Liver (tissue), 9 donors: ENCODE results near the gene RASEF. TPM values are rescaled to one million over a fixed set of nuclear protein-coding genes. Genes with fewer than 3 reads are reported as not detected.

Source experiments
- DNase-seq: peaks from one replicate; pipeline ENCODE4 v3.0.0-alpha.2; 2017; ENCODE audit warnings: low spot score
- H3K27ac ChIP-seq, 2 donors: one replicate each; pipeline ENCODE4 v1.7.0; 2013; ENCODE audit warnings: inconsistent platforms in 2 of 2, low read length in 2 of 2, control low read depth in 1 of 2, low read depth in 1 of 2, mild to moderate bottlenecking in 1 of 2
- H3K27me3 ChIP-seq, 4 donors: one replicate each; pipeline versions ENCODE4 v1.6.1 to v1.7.0; 2013; ENCODE audit warnings: low read length in 3 of 4, inconsistent platforms in 1 of 4, mild to moderate bottlenecking in 1 of 4, moderate library complexity in 1 of 4; ENCODE audit not compliant: control insufficient read depth in 4 of 4, insufficient read depth in 4 of 4
- H3K36me3 ChIP-seq, 4 donors: one replicate each; pipeline versions ENCODE4 v1.6.1 to v1.7.0; 2013; ENCODE audit warnings: low read length in 3 of 4, mild to moderate bottlenecking in 3 of 4, low read depth in 1 of 4, moderate library complexity in 1 of 4; ENCODE audit not compliant: control insufficient read depth in 4 of 4, insufficient read depth in 3 of 4
- H3K4me1 ChIP-seq, 4 donors: one replicate each; pipeline versions ENCODE4 v1.6.1 to v1.7.0; 2013; ENCODE audit warnings: low read length in 3 of 4, mild to moderate bottlenecking in 3 of 4, moderate library complexity in 1 of 4; ENCODE audit not compliant: control insufficient read depth in 4 of 4, insufficient read depth in 4 of 4
- H3K4me3 ChIP-seq, 3 donors: one replicate each; pipeline versions ENCODE4 v1.6.1 to v1.7.0; 2013; ENCODE audit warnings: low read length in 3 of 3, control low read depth in 1 of 3, low read depth in 1 of 3, mild to moderate bottlenecking in 1 of 3
- H3K9ac ChIP-seq, 2 donors: one replicate each; pipeline ENCODE4 v1.7.0; 2013; ENCODE audit warnings: low read length in 2 of 2, mild to moderate bottlenecking in 2 of 2, moderate library complexity in 2 of 2, control low read depth in 1 of 2, low read depth in 1 of 2
- H3K9me3 ChIP-seq, 4 donors: one replicate each; pipeline versions ENCODE4 v1.6.1 to v1.7.0; 2013; ENCODE audit warnings: low read length in 3 of 4; ENCODE audit not compliant: control insufficient read depth in 4 of 4
- CTCF ChIP-seq: fragments of 150-350 bp; IDR thresholded peaks from 2 replicates; pipeline ENCODE4 v1.5.1; 2017; ENCODE audit warnings: improper control_type of control experiment, low read depth, low read length; ENCODE audit not compliant: missing input control
- EGR1 ChIP-seq, 2 donors: IDR thresholded peaks; 2 replicates each; pipeline ENCODE4 v1.6.1; 2016 to 2018; ENCODE audit warnings: antibody characterized with exemption in 2 of 2, low read depth in 2 of 2
- FOXA1 ChIP-seq: IDR thresholded peaks from 2 replicates; pipeline ENCODE4 v1.6.1; 2016; ENCODE audit warnings: antibody characterized with exemption
- FOXA2 ChIP-seq: IDR thresholded peaks from 2 replicates; pipeline ENCODE4 v1.6.1; 2016; ENCODE audit warnings: antibody characterized with exemption
- GABPA ChIP-seq, 2 donors: IDR thresholded peaks in 1 of 2; conservative IDR thresholded peaks in 1 of 2; 2 replicates each; pipeline ENCODE4 v1.6.1; 2016; ENCODE audit warnings: antibody characterized with exemption in 2 of 2, mild to moderate bottlenecking in 1 of 2, moderate library complexity in 1 of 2
- HNF4A ChIP-seq, 2 donors: conservative IDR thresholded peaks; 2 replicates each; pipeline ENCODE4 v1.6.1; 2016; ENCODE audit warnings: antibody characterized with exemption in 2 of 2, mild to moderate bottlenecking in 2 of 2
- HNF4G ChIP-seq: IDR thresholded peaks from 2 replicates; pipeline ENCODE4 v1.6.1; 2016; ENCODE audit warnings: antibody characterized with exemption
- JUND ChIP-seq, 2 donors: IDR thresholded peaks; 2 replicates each; pipeline ENCODE4 v1.6.1; 2016; ENCODE audit warnings: antibody characterized with exemption in 2 of 2
- NR2F2 ChIP-seq: IDR thresholded peaks from 2 replicates; pipeline ENCODE4 v1.6.1; 2016; ENCODE audit warnings: antibody characterized with exemption
- RAD21 ChIP-seq, 2 donors: IDR thresholded peaks; 2 replicates each; pipeline ENCODE4 v1.6.1; 2016; ENCODE audit warnings: antibody characterized with exemption in 2 of 2, mild to moderate bottlenecking in 2 of 2
- RXRA ChIP-seq, 2 donors: IDR thresholded peaks; 2 replicates each; pipeline ENCODE4 v1.6.1; 2017 to 2018; ENCODE audit warnings: antibody characterized with exemption in 2 of 2, mild to moderate bottlenecking in 1 of 2
- SP1 ChIP-seq: IDR thresholded peaks from 2 replicates; pipeline ENCODE4 v1.6.1; 2018; ENCODE audit warnings: antibody characterized with exemption, mild to moderate bottlenecking
- TAF1 ChIP-seq: conservative IDR thresholded peaks from 2 replicates; pipeline ENCODE4 v1.6.1; 2016; ENCODE audit warnings: antibody characterized with exemption, mild to moderate bottlenecking
- YY1 ChIP-seq: IDR thresholded peaks from 2 replicates; pipeline ENCODE4 v1.6.1; 2016; ENCODE audit warnings: antibody characterized with exemption, mild to moderate bottlenecking
- ZBTB33 ChIP-seq: IDR thresholded peaks from 2 replicates; pipeline ENCODE4 v1.6.1; 2016; ENCODE audit warnings: antibody characterized with exemption
- WGBS: extraction: QIAGEN DNeasy Blood & Tissue Kit; methylation state at CpG from one replicate; pipeline ENCODE4 v1.1.7; 2013; 5-methylcytosine and 5-hydroxymethylcytosine counted together
- polyA plus RNA-seq, 2 donors: library from polyadenylated mRNA; stranded (reverse) in 1 of 2; unstranded in 1 of 2; fragments of 200-250 nt in 1 of 2; fragments of >200 nt in 1 of 2; fragmentation: Nextera tagmentation in 1 of 2; extraction: Ambion mirVana in 1 of 2; gene quantifications; one replicate each; pipeline versions ENCODE4 v1.2.1 to v1.2.3, GENCODE V29; 2013 to 2015
- total RNA-seq, 2 donors: library from RNA; depleted of rRNA; stranded (reverse); fragments of >200 nt; gene quantifications; one replicate each; pipeline ENCODE4 v1.2.3, GENCODE V29; 2014
- TF ChIP-seq, protein P1 (sequence below): IDR thresholded peaks from 2 replicates; pipeline ENCODE4 v1.6.1; 2016; ENCODE audit warnings: antibody characterized with exemption
- TF ChIP-seq, protein P2 (sequence below): IDR thresholded peaks from 2 replicates; pipeline ENCODE4 v1.6.1; 2016; ENCODE audit warnings: antibody characterized with exemption, mild to moderate bottlenecking
- donor health status: healthy.
- donor health status: healthy.
- donor health status: healthy.
- donor health status: healthy.
- donor health status: healthy.

RASEF gene
- total and polyA plus RNA-seq, 4 donors = 0.14 to 1.5 (median 0.39) TPM

GRCh38 chr9:83024506-83025125 is 38.3 kb downstream of the RASEF start (continued):
- TF ChIP-seq CTCF = no peak
- no peak for TF ChIP-seq FOXA1

DNA sequence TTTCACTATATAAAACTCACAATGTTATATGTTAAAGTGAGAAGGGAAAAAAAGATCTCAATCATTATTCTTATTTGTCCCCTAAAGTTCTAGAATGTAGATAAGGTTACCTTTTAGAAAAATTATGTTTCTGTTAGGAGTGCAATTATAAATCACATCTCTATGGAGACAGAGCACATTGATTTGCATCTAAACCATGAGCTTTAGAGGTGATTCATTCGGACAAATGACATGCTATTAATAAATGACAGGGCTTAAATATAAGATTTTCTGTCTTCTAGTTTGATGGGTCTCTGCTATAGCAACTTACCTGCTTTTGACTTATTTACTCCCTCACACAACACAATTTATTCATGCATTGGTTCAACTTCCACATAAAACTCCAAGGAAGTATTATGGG is 39.8 kb downstream of the RASEF start:
- Histone ChIP-seq H3K27me3 (no peaks in the 10 kb centered on the region), H3K4me3 (no peak overlapping the region), H3K4me1 (no peaks in the 10 kb centered on the region), H3K27ac (no peak overlapping the region), H3K9me3 (no peaks in the 10 kb centered on the region), H3K36me3 (no peaks in the 10 kb centered on the region), H3K9ac (no peak overlapping the region)
- TF ChIP-seq FOXA1 (no peak), SP1 (no peak), NR2F2 (no peak), CTCF (no peak), HNF4A (conservative IDR thresholded peaks at IDR 0.05) (no peak), GABPA (IDR thresholded peaks at IDR 0.05 in 1 of 2, conservative IDR thresholded peaks at IDR 0.05 in 1 of 2) (no peak), YY1 (no peak), JUND (IDR thresholded peaks at IDR 0.05) (no peak)
- DNase-seq = no peak
- WGBS = 63% methylated on average over 1 of the region's 1 CpG

DNA sequence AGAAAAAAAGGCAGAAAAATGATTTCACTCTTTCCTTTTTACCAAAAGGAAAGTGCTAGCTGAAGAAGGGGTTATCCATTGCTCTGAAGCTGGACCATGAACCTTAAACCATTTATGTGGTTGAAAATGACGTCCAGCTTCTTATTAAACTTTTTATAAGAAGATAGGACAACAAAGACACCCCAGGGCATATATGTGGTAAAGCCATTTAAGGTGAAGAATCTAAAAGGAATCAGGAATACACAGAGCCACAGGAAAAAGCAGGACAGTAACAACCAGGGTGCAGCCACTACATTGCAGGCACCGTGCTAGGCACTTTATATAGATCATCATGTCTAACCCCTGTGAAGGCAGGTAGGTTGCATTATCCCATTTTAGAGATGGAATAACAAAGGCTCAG is 42.1 kb downstream of the RASEF start:
- 85% methylated on average over 2 of the region's 2 CpGs for WGBS
- H3K4me3 ChIP-seq = no peak overlapping the region
- H3K4me1 ChIP-seq = no peaks in the 10 kb centered on the region
- no peaks in the 10 kb centered on the region for H3K27me3 ChIP-seq
- peaks cover 0 to 4% (median 0%) of the 10 kb centered on the region in 4 donors for H3K9me3 ChIP-seq
- no peaks in the 10 kb centered on the region for H3K36me3 ChIP-seq
- no peak overlapping the region for H3K27ac ChIP-seq
- TF ChIP-seq CTCF (no peak), RAD21 (IDR thresholded peaks at IDR 0.05) (no peak), ZBTB33 (no peak), TAF1 (no peak), SP1 (no peak), HNF4G (no peak), GABPA (IDR thresholded peaks at IDR 0.05 in 1 of 2, conservative IDR thresholded peaks at IDR 0.05 in 1 of 2) (no peak), JUND (IDR thresholded peaks at IDR 0.05) (no peak), NR2F2 (no peak), HNF4A (conservative IDR thresholded peaks at IDR 0.05) (no peak), RXRA (IDR thresholded peaks at IDR 0.05) (no peak), YY1 (no peak), FOXA1 (no peak), FOXA2 (no peak), EGR1 (IDR thresholded peaks at IDR 0.05; ENCODE audit: low read depth in 2 of 2) (no peak)
- TF ChIP-seq, protein P1, sequence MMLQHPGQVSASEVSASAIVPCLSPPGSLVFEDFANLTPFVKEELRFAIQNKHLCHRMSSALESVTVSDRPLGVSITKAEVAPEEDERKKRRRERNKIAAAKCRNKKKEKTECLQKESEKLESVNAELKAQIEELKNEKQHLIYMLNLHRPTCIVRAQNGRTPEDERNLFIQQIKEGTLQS = no peak
- TF ChIP-seq, protein P2, sequence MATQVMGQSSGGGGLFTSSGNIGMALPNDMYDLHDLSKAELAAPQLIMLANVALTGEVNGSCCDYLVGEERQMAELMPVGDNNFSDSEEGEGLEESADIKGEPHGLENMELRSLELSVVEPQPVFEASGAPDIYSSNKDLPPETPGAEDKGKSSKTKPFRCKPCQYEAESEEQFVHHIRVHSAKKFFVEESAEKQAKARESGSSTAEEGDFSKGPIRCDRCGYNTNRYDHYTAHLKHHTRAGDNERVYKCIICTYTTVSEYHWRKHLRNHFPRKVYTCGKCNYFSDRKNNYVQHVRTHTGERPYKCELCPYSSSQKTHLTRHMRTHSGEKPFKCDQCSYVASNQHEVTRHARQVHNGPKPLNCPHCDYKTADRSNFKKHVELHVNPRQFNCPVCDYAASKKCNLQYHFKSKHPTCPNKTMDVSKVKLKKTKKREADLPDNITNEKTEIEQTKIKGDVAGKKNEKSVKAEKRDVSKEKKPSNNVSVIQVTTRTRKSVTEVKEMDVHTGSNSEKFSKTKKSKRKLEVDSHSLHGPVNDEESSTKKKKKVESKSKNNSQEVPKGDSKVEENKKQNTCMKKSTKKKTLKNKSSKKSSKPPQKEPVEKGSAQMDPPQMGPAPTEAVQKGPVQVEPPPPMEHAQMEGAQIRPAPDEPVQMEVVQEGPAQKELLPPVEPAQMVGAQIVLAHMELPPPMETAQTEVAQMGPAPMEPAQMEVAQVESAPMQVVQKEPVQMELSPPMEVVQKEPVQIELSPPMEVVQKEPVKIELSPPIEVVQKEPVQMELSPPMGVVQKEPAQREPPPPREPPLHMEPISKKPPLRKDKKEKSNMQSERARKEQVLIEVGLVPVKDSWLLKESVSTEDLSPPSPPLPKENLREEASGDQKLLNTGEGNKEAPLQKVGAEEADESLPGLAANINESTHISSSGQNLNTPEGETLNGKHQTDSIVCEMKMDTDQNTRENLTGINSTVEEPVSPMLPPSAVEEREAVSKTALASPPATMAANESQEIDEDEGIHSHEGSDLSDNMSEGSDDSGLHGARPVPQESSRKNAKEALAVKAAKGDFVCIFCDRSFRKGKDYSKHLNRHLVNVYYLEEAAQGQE = no peak
- DNase-seq = no peak
- no peak overlapping the region for H3K9ac ChIP-seq
